HL-60 (cell line): ENCODE data around the gene ZSCAN22.

Source experiments
- POLR2AphosphoS5 ChIP-seq: IDR thresholded peaks from 2 replicates; pipeline ENCODE4 v1.6.1; 2012; ENCODE audit warnings: low read depth
- TF ChIP-seq, protein P1 (sequence below): IDR thresholded peaks from one replicate; pipeline ENCODE4 v1.5.1; 2011; ENCODE audit warnings: low read length, control low read depth, inconsistent platforms; ENCODE audit not compliant: insufficient read depth

DNA sequence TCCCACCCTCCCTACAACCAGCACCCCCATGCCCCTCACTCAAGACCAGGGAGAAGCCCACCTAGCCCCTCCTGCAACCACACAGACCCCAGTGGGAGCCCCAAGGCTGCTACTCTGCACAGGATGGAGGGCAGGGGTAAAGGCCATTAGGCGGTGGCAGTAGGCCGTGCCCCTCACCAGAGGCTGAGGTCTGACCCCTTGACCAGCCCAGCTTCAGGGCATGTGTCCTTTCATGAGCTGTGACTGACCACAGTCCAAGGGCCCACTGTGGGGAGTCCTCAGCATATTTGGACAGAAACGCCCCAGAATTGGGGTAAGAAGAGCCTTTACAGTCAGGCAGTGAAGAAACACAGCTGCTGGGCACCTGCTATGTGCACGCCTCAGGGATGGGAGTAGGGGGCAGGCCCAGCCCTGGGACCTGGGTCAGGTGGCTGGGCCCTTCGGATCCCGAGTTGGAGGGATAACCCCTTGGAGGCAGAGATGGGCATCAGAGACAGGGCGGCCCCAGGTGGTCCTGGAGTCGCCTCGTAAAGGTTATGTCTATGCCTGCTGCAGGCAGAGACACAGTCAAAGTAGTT is 58.6 kb downstream of the ZSCAN22 start:
- TF ChIP-seq POLR2AphosphoS5: no peak
- TF ChIP-seq, protein P1, sequence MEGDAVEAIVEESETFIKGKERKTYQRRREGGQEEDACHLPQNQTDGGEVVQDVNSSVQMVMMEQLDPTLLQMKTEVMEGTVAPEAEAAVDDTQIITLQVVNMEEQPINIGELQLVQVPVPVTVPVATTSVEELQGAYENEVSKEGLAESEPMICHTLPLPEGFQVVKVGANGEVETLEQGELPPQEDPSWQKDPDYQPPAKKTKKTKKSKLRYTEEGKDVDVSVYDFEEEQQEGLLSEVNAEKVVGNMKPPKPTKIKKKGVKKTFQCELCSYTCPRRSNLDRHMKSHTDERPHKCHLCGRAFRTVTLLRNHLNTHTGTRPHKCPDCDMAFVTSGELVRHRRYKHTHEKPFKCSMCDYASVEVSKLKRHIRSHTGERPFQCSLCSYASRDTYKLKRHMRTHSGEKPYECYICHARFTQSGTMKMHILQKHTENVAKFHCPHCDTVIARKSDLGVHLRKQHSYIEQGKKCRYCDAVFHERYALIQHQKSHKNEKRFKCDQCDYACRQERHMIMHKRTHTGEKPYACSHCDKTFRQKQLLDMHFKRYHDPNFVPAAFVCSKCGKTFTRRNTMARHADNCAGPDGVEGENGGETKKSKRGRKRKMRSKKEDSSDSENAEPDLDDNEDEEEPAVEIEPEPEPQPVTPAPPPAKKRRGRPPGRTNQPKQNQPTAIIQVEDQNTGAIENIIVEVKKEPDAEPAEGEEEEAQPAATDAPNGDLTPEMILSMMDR: no peak
